Epithelial cell of proximal tubule (primary cell): ENCODE results near the gene ABCC5. TPM values are rescaled to one million over a fixed set of nuclear protein-coding genes. Genes with fewer than 3 reads are reported as not detected.

Experiments used
- DNase-seq: peaks from one replicate; pipeline ENCODE4 v3.0.0-alpha.2; 2011; ENCODE audit warnings: low read depth
- H3K4me3 ChIP-seq: 2 replicates; pipeline ENCODE4 v1.5.1; 2011; ENCODE audit warnings: low read depth, mild to moderate bottlenecking, low read length
- total RNA-seq: library from RNA; depleted of rRNA; stranded (reverse); fragments of >200 nt; gene quantifications from 2 replicates; pipeline ENCODE4 v1.2.3, GENCODE V29; 2015
- TF ChIP-seq, protein P1 (sequence below): conservative IDR thresholded peaks from 2 replicates; pipeline ENCODE4 v1.5.1; 2012; ENCODE audit warnings: low read depth, mild to moderate bottlenecking, low read length

ABCC5 gene
- total RNA-seq, 1 donor from 2014 or later: 15.2 TPM

DNA sequence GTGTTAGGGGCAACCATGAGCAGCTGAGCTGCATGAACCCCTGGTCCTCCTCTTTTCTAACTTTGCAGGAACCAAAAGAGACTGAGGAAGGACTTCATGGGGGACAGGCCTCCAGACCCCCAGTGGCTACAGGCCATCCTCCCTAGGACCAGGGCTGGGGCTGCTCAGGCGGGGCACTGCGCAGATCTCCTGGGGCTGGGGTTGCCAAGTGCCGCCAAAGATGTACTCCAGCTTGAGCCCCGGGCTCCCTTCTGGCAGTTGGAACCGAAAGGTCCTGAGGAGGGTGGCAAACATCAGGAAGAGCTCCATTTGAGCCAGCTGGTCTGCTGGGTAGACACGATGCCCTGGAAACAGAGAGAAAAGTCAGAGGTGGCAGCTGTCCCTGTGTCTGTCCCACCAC, 121.9 kb downstream of the ABCC5 start:
- TF ChIP-seq, protein P1, sequence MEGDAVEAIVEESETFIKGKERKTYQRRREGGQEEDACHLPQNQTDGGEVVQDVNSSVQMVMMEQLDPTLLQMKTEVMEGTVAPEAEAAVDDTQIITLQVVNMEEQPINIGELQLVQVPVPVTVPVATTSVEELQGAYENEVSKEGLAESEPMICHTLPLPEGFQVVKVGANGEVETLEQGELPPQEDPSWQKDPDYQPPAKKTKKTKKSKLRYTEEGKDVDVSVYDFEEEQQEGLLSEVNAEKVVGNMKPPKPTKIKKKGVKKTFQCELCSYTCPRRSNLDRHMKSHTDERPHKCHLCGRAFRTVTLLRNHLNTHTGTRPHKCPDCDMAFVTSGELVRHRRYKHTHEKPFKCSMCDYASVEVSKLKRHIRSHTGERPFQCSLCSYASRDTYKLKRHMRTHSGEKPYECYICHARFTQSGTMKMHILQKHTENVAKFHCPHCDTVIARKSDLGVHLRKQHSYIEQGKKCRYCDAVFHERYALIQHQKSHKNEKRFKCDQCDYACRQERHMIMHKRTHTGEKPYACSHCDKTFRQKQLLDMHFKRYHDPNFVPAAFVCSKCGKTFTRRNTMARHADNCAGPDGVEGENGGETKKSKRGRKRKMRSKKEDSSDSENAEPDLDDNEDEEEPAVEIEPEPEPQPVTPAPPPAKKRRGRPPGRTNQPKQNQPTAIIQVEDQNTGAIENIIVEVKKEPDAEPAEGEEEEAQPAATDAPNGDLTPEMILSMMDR: no peak
- no peak for DNase-seq
- H3K4me3 ChIP-seq: no peak overlapping the region

DNA sequence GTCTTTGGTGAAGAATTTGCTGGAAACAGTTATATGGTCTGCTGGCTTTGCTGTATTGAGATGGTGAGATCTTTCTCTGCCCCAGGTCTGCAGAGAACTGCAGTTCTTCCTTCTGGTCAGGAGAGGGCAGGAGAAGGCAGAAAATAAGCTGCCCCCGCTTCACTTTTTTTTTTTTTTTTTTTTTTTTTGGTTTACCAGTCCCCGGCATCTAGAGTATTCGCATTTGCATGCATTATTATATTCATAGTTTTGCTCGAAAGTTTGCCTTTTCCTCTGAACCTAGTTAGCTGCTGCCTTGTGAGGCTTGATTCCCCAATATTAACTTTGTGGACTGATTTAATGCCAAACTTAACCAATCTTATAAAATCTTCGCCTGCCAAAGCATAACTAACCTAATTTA, 122.4 kb downstream of the ABCC5 start:
- TF ChIP-seq, protein P1: peak; percentile 83
- no peak for DNase-seq
- no peak overlapping the region for H3K4me3 ChIP-seq

DNA sequence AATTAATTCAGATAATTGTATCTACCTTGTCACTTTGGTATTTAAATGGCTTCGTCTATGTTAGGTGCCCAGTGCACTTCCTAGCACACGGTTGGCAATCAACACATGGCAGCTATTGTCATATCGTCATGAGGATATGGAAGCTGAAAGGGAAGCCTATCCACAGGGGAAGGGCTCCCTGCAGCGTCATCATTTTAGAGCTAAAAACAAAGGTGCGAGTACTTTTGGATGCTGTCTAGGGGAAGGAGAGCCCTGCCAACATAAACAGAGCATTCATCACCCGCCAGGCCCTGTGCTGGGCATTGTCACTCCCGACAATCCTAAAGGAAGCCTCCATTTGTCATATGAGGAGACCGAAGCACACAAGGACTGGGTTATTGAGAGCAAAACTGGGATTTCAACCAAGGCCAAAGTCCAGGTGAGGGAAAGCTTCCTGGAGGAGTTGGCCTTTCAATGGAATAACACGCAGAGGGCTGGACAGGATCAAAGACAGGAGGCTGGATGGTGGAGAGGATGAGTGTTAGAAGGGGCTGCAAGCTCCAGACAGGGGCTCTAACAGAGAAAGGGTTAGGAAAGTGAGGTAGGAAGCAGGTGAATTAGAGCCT, 125.0 kb downstream of the ABCC5 start:
- DNase-seq: no peak
- H3K4me3 ChIP-seq: no peak overlapping the region
- TF ChIP-seq, protein P1: no peak

- H3K4me3 ChIP-seq: no peak overlapping the region
- no peak for DNase-seq
- TF ChIP-seq, protein P1: no peak
Measured at GRCh38 chr3:183885766-183886165, 131.9 kb downstream of the ABCC5 start.

DNA sequence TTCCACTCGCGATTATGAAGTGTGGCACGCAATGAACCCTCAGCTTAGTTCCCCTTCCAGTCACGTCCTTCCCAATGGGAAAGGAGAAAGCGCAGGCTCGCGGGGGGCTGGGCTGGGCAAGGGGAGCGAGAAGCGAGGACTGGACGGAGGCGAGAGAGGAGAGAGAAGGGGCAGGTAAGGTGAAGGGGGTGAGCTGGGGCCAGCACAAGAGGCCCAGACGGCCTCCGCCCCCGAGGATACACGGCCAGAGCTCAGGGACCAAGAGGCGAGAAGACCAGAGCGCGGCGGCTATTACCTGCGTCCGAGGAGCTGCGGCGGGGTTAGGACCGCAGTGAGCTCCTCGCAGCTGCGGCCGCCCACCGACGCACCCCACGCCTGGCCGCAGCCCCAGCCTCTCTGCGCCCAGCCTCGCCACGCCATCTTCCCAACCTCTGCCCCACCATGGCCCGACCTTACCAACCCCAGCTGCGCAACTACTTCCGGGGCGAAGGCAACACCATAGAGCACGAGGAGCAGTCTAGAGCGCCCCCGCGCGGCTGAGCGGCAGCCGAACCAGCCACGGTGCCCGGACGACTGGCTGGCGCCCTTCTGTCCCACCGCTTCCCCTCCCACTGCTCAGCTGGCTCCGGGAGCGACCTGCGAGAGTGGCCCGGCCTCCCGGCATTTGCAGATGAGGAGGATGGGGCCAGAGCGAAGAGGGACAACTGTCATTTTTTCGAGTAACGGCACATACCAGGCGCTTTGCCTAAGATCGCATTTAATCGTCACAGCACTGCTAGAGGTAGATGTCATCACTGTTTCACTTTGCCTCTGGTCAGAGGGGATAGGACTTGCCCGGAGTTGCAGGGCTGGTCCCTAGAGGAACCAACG, 133.0 kb downstream of the ABCC5 start, which contains the start of gene PARL:
TSS of gene PARL (minus strand) at position 454 of the 870 bp plus-strand sequence. CDS start at position 420, 34 bp downstream.
- TF ChIP-seq, protein P1: peak; percentile 90

DNA sequence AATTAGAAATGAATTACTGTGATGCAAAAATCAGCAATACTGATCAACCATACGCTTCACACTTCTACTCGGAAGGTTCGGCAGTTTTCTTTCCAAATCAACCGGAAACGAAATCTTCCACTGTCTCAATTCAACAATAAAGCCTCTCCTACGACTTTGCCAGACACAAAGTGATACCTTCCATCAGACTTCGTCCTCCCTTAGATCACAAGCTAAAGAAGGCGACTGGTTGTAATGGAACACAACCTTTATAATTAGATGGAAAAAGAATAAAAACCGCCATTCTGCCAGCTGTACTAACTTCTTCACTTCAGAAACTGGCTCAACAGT, 133.6 kb downstream of the ABCC5 start:
- TF ChIP-seq, protein P1: no peak
- H3K4me3 ChIP-seq: peak overlapping the region; percentile 96
- DNase-seq: no peak

More for the DNA sequence above, 133.0 kb downstream of the ABCC5 start, which contains the start of gene PARL:
- no peak for DNase-seq
- H3K4me3 ChIP-seq: peak within 1 kb of the TSS; percentile 96
